ENCODE measurements around the gene SCARF2. TPM values are rescaled to one million over a fixed set of nuclear protein-coding genes. Genes with fewer than 3 reads are reported as not detected.
A peak's percentile ranks its signal among the peaks of the same experiment; 100 is the strongest.

SCARF2 gene
- total and polyA plus RNA-seq, 7 experiments from 2014 or later = 0.21 to 2.6 (median 2.0) TPM

- ATAC-seq = no peak
- H3K36me3 Mint-ChIP-seq = peaks cover 0 to 44% (median 10%) of the 10 kb centered on the region in 5 donors
- no peak overlapping the region for H3K4me3 Mint-ChIP-seq
These were observed 32.2 kb downstream of the SCARF2 start for GRCh38 chr22:20405291-20405930.

GRCh38 chr22:20404881-20405280 is 32.7 kb downstream of the SCARF2 start:
- Mint-ChIP-seq H3K4me1 (peaks cover 10 to 18% (median 12%) of the 10 kb centered on the region in 7 donors), H3K4me3 (no peak overlapping the region), H3K36me3 (peaks cover 0 to 45% (median 10%) of the 10 kb centered on the region in 5 donors), H3K27ac (no peak overlapping the region), H3K27me3 (no peaks in the 10 kb centered on the region), H3K9me3 (peaks cover 0 to 2% (median 0%) of the 10 kb centered on the region in 11 donors)
- ATAC-seq = no peak
- intact Hi-C loops (cut with micrococcal nuclease) = no loop called here
- Histone ChIP-seq H3K27me3 (ENCODE audit: control insufficient read depth in 2 of 2, insufficient read depth in 2 of 2, low read length in 2 of 2) (no peaks in the 10 kb centered on the region), H3K36me3 (ENCODE audit: control insufficient read depth in 2 of 3, insufficient read depth in 3 of 3, low read length in 3 of 3) (peaks cover 3 to 58% (median 4%) of the 10 kb centered on the region in 3 experiments), H3K27ac (ENCODE audit: low read depth, low read length) (no peak overlapping the region), H3K9me3 (ENCODE audit: control insufficient read depth in 2 of 3, low read length in 3 of 3) (no peaks in the 10 kb centered on the region), H3K4me3 (ENCODE audit: low read length) (no peak overlapping the region), H3K4me1 (ENCODE audit: control insufficient read depth in 2 of 2, insufficient read depth in 2 of 2, low read length in 2 of 2) (peaks cover 0 to 15% of the 10 kb centered on the region in 2 donors)
- ChIA-PET CTCF (no interaction called here), POLR2A (no interaction called here)
- DNase-seq = no peak

More at GRCh38 chr22:20405291-20405930, 32.2 kb downstream of the SCARF2 start:
- ChIA-PET POLR2A (no interaction called here), CTCF (no interaction called here)
- no peak overlapping the region for H3K27ac ChIP-seq (ENCODE audit: low read depth, low read length)
- DNase-seq = no peak
- no peaks in the 10 kb centered on the region for H3K27me3 ChIP-seq (ENCODE audit: control insufficient read depth in 2 of 2, insufficient read depth in 2 of 2, low read length in 2 of 2)
- no peaks in the 10 kb centered on the region for H3K9me3 ChIP-seq (ENCODE audit: control insufficient read depth in 2 of 3, low read length in 3 of 3)
- peaks cover 0 to 15% of the 10 kb centered on the region in 2 donors for H3K4me1 ChIP-seq (ENCODE audit: control insufficient read depth in 2 of 2, insufficient read depth in 2 of 2, low read length in 2 of 2)
- peaks cover 3 to 58% (median 4%) of the 10 kb centered on the region in 3 experiments for H3K36me3 ChIP-seq (ENCODE audit: control insufficient read depth in 2 of 3, insufficient read depth in 3 of 3, low read length in 3 of 3)
- Mint-ChIP-seq H3K27me3 (no peaks in the 10 kb centered on the region), H3K9me3 (peaks cover 0 to 2% (median 0%) of the 10 kb centered on the region in 11 donors), H3K4me1 (peaks cover 10 to 16% (median 12%) of the 10 kb centered on the region in 7 donors), H3K27ac (no peak overlapping the region)
- H3K4me3 ChIP-seq (ENCODE audit: low read length) = no peak overlapping the region
- intact Hi-C loops (cut with micrococcal nuclease) = no loop called here

GRCh38 chr22:20403779-20404140 is 33.9 kb downstream of the SCARF2 start:
- no peak overlapping the region for H3K4me3 Mint-ChIP-seq
- POLR2A ChIA-PET = no interaction called here
- DNase-seq = no peak

GRCh38 chr22:20402960-20403778 is 34.5 kb downstream of the SCARF2 start:
- H3K36me3 Mint-ChIP-seq = peaks cover 0 to 45% (median 12%) of the 10 kb centered on the region in 5 donors
- peaks cover 0 to 2% (median 0%) of the 10 kb centered on the region in 11 donors for H3K9me3 Mint-ChIP-seq
- intact Hi-C loops (cut with micrococcal nuclease) = no loop called here
- H3K4me1 ChIP-seq (ENCODE audit: control insufficient read depth in 2 of 2, insufficient read depth in 2 of 2, low read length in 2 of 2) = peaks cover 0 to 15% of the 10 kb centered on the region in 2 donors
- H3K9me3 ChIP-seq (ENCODE audit: control insufficient read depth in 2 of 3, low read length in 3 of 3) = no peaks in the 10 kb centered on the region
- H3K4me1 Mint-ChIP-seq = peaks cover 10 to 30% (median 23%) of the 10 kb centered on the region in 7 donors
- H3K36me3 ChIP-seq (ENCODE audit: control insufficient read depth in 2 of 3, insufficient read depth in 3 of 3, low read length in 3 of 3) = peaks cover 3 to 58% (median 4%) of the 10 kb centered on the region in 3 experiments
- ATAC-seq (peak; percentile 29), DNase-seq (no peak)
- no peaks in the 10 kb centered on the region for H3K27me3 Mint-ChIP-seq
- POLR2A ChIA-PET = interaction anchor here (1.1 kb wide), 1 partner anchor 9 kb away, joined by 3 read pairs; the partner anchor contains the start of gene ZNF74
- H3K27me3 ChIP-seq (ENCODE audit: control insufficient read depth in 2 of 2, insufficient read depth in 2 of 2, low read length in 2 of 2) = no peaks in the 10 kb centered on the region
- CTCF ChIA-PET = interaction anchor here (1.0 kb wide), 2 partner anchors 10 to 80 kb away, joined by 3 read pairs; no protein-coding TSS in a partner anchor
- no peak overlapping the region for H3K27ac ChIP-seq (ENCODE audit: low read depth, low read length)
- peak overlapping the region in 4 of 9 donors; percentile 5 to 21 (median 14) for H3K27ac Mint-ChIP-seq
- H3K4me3 Mint-ChIP-seq = peak overlapping the region in 1 of 10 donors; percentile 7
- H3K4me3 ChIP-seq (ENCODE audit: low read length) = no peak overlapping the region

More at GRCh38 chr22:20403779-20404140, 33.9 kb downstream of the SCARF2 start:
- H3K27me3 Mint-ChIP-seq = no peaks in the 10 kb centered on the region
- peaks cover 0 to 2% (median 0%) of the 10 kb centered on the region in 11 donors for H3K9me3 Mint-ChIP-seq
- CTCF ChIA-PET = interaction anchor here (1.0 kb wide), 1 partner anchor 10 kb away, joined by 3 read pairs; no protein-coding TSS in a partner anchor
- H3K4me3 ChIP-seq (ENCODE audit: low read length) = no peak overlapping the region
- no peak for ATAC-seq
- peak overlapping the region in 1 of 9 donors; percentile 61 for H3K27ac Mint-ChIP-seq
- H3K36me3 ChIP-seq (ENCODE audit: control insufficient read depth in 2 of 3, insufficient read depth in 3 of 3, low read length in 3 of 3) = peaks cover 3 to 58% (median 4%) of the 10 kb centered on the region in 3 experiments
- peaks cover 0 to 50% (median 12%) of the 10 kb centered on the region in 5 donors for H3K36me3 Mint-ChIP-seq
- peaks cover 0 to 15% of the 10 kb centered on the region in 2 donors for H3K4me1 ChIP-seq (ENCODE audit: control insufficient read depth in 2 of 2, insufficient read depth in 2 of 2, low read length in 2 of 2)
- no peaks in the 10 kb centered on the region for H3K27me3 ChIP-seq (ENCODE audit: control insufficient read depth in 2 of 2, insufficient read depth in 2 of 2, low read length in 2 of 2)
- H3K4me1 Mint-ChIP-seq = peaks cover 10 to 25% (median 21%) of the 10 kb centered on the region in 7 donors
- no peak overlapping the region for H3K27ac ChIP-seq (ENCODE audit: low read depth, low read length)
- no peaks in the 10 kb centered on the region for H3K9me3 ChIP-seq (ENCODE audit: control insufficient read depth in 2 of 3, low read length in 3 of 3)
- intact Hi-C loops (cut with micrococcal nuclease) = no loop called here

GRCh38 chr22:20401376-20402014 is 36.1 kb downstream of the SCARF2 start:
- H3K4me1 ChIP-seq (ENCODE audit: control insufficient read depth in 2 of 2, insufficient read depth in 2 of 2, low read length in 2 of 2) = peaks cover 0 to 15% of the 10 kb centered on the region in 2 donors
- no peak for DNase-seq
- POLR2A ChIA-PET = no interaction called here
- ATAC-seq = no peak
- H3K36me3 ChIP-seq (ENCODE audit: control insufficient read depth in 2 of 3, insufficient read depth in 3 of 3, low read length in 3 of 3) = peaks cover 3 to 45% (median 4%) of the 10 kb centered on the region in 3 experiments
- Mint-ChIP-seq H3K27me3 (no peaks in the 10 kb centered on the region), H3K4me3 (no peak overlapping the region), H3K9me3 (peaks cover 0 to 2% (median 0%) of the 10 kb centered on the region in 11 donors), H3K4me1 (peaks cover 12 to 42% (median 36%) of the 10 kb centered on the region in 7 donors), H3K36me3 (peaks cover 0 to 42% (median 9%) of the 10 kb centered on the region in 5 donors), H3K27ac (no peak overlapping the region)
- intact Hi-C loops (cut with micrococcal nuclease) = no loop called here
- no peak overlapping the region for H3K4me3 ChIP-seq (ENCODE audit: low read length)
- H3K27ac ChIP-seq (ENCODE audit: low read depth, low read length) = no peak overlapping the region
- no peaks in the 10 kb centered on the region for H3K27me3 ChIP-seq (ENCODE audit: control insufficient read depth in 2 of 2, insufficient read depth in 2 of 2, low read length in 2 of 2)
- CTCF ChIA-PET = interaction anchor here (0.8 kb wide), 1 partner anchor 17 kb away, joined by 3 read pairs; no protein-coding TSS in a partner anchor
- no peaks in the 10 kb centered on the region for H3K9me3 ChIP-seq (ENCODE audit: control insufficient read depth in 2 of 3, low read length in 3 of 3)

- Histone ChIP-seq H3K27ac (ENCODE audit: low read depth, low read length) (no peak overlapping the region), H3K4me1 (ENCODE audit: control insufficient read depth in 2 of 2, insufficient read depth in 2 of 2, low read length in 2 of 2) (peaks cover 0 to 15% of the 10 kb centered on the region in 2 donors), H3K27me3 (ENCODE audit: control insufficient read depth in 2 of 2, insufficient read depth in 2 of 2, low read length in 2 of 2) (no peaks in the 10 kb centered on the region), H3K36me3 (ENCODE audit: control insufficient read depth in 2 of 3, insufficient read depth in 3 of 3, low read length in 3 of 3) (peaks cover 3 to 38% (median 4%) of the 10 kb centered on the region in 3 experiments), H3K9me3 (ENCODE audit: control insufficient read depth in 2 of 3, low read length in 3 of 3) (no peaks in the 10 kb centered on the region), H3K4me3 (ENCODE audit: low read length) (no peak overlapping the region)
- Mint-ChIP-seq H3K4me3 (no peak overlapping the region), H3K4me1 (peaks cover 19 to 49% (median 43%) of the 10 kb centered on the region in 7 donors), H3K36me3 (peaks cover 0 to 38% (median 9%) of the 10 kb centered on the region in 5 donors), H3K27ac (peak overlapping the region in 1 of 9 donors; percentile 36), H3K27me3 (no peaks in the 10 kb centered on the region), H3K9me3 (peaks cover 0 to 2% (median 0%) of the 10 kb centered on the region in 11 donors)
- intact Hi-C loops (cut with micrococcal nuclease) = no loop called here
- CTCF ChIA-PET = no interaction called here
- no peak for DNase-seq
- POLR2A ChIA-PET = no interaction called here
- ATAC-seq = no peak
These were observed 36.8 kb downstream of the SCARF2 start for GRCh38 chr22:20400606-20401375.
